Stimulated activated CD4-positive, alpha-beta T cell treated with anti-CD3 and anti-CD28 coated beads, TNF-alpha, amount 100 ng/mL, for 4 hours (primary cell): ENCODE results near the gene FMN1.

Source experiments
- DNase-seq, 3 experiments: peaks; one replicate each; pipeline ENCODE4 v3.0.0-alpha.2; 2020; ENCODE audit warnings: low read depth in 3 of 3

The FMN1 gene

GRCh38 chr15:32826685-32827084 is 367.8 kb downstream of the FMN1 start:
- no peak for DNase-seq

GRCh38 chr15:32825219-32825618 is 369.3 kb downstream of the FMN1 start:
- no peak for DNase-seq

- no peak for DNase-seq
Measured at GRCh38 chr15:32824777-32825176, 369.7 kb downstream of the FMN1 start.

- no peak for DNase-seq
Measured at GRCh38 chr15:32823750-32824149, 370.8 kb downstream of the FMN1 start.

GRCh38 chr15:32822739-32823138 is 371.8 kb downstream of the FMN1 start:
- DNase-seq, result no peak

- DNase-seq, result no peak
Measured at GRCh38 chr15:32819448-32819847, 375.1 kb downstream of the FMN1 start.

GRCh38 chr15:32818758-32819447 is 375.6 kb downstream of the FMN1 start:
- no peak for DNase-seq

GRCh38 chr15:32817577-32817976 is 376.9 kb downstream of the FMN1 start:
- no peak for DNase-seq

- no peak for DNase-seq
Measured at GRCh38 chr15:32807331-32807730, 387.2 kb downstream of the FMN1 start.

GRCh38 chr15:32803631-32804030 is 390.9 kb downstream of the FMN1 start:
- DNase-seq, result no peak

GRCh38 chr15:32802286-32802936 is 392.1 kb downstream of the FMN1 start:
- DNase-seq, result no peak

GRCh38 chr15:32799936-32800535 is 394.5 kb downstream of the FMN1 start:
- no peak for DNase-seq

GRCh38 chr15:32796856-32797255 is 397.7 kb downstream of the FMN1 start:
- no peak for DNase-seq

GRCh38 chr15:32794973-32795372 is 399.5 kb downstream of the FMN1 start:
- no peak for DNase-seq

GRCh38 chr15:32792436-32792835 is 402.1 kb downstream of the FMN1 start:
- DNase-seq, result no peak

GRCh38 chr15:32790352-32790999 is 404.0 kb downstream of the FMN1 start:
- no peak for DNase-seq

GRCh38 chr15:32787949-32788348 is 406.6 kb downstream of the FMN1 start:
- no peak for DNase-seq

- DNase-seq, result no peak
Measured at GRCh38 chr15:32786906-32787305, 407.6 kb downstream of the FMN1 start.

- DNase-seq, result no peak
Measured at GRCh38 chr15:32784581-32784980, 409.9 kb downstream of the FMN1 start.

GRCh38 chr15:32781781-32782180 is 412.7 kb downstream of the FMN1 start:
- no peak for DNase-seq

GRCh38 chr15:32778391-32779176 is 415.9 kb downstream of the FMN1 start:
- DNase-seq, result no peak

- no peak for DNase-seq
Measured at GRCh38 chr15:32775103-32775502, 419.4 kb downstream of the FMN1 start.
